C4-2B (cell line): ENCODE results near the gene RNF34.
"Not testable (repeated sequence)": the region's sequence is repeated elsewhere in the genome, so short reads cannot be mapped to it uniquely, and the experiment has no call there.

Experiments
- H3K27ac ChIP-seq: fragments of 450-650 bp; 2 replicates; pipeline ENCODE4 v1.5.1; 2017
- ZFX ChIP-seq: fragments of 450-650 bp; IDR thresholded peaks from 2 replicates; pipeline ENCODE4 v1.6.1; 2017
- TF ChIP-seq, protein P1 (sequence below): fragments of 450-650 bp; conservative IDR thresholded peaks from 2 replicates; pipeline ENCODE4 v1.5.1; 2017; ENCODE audit warnings: mild to moderate bottlenecking

The RNF34 gene

DNA sequence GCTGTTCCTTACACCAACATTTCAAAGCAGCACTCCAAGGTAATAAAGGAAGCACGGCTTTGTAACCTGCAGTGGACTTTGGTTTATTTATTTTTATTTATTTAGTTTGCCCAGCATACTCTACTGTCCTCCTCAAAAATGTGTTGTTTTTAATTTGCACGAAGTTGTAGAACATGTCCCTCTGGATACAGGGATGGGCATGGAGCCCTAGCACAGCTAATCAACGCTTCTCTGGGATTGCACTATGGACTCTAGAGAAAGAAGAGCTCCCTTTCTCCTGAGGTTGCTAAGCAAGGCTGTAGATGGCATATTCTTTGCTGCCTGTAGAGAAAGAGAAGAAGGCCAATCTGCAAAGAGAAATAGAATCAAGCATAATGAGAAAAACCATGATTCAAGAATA lies 41.8 kb upstream of the RNF34 start:
- TF ChIP-seq, protein P1, sequence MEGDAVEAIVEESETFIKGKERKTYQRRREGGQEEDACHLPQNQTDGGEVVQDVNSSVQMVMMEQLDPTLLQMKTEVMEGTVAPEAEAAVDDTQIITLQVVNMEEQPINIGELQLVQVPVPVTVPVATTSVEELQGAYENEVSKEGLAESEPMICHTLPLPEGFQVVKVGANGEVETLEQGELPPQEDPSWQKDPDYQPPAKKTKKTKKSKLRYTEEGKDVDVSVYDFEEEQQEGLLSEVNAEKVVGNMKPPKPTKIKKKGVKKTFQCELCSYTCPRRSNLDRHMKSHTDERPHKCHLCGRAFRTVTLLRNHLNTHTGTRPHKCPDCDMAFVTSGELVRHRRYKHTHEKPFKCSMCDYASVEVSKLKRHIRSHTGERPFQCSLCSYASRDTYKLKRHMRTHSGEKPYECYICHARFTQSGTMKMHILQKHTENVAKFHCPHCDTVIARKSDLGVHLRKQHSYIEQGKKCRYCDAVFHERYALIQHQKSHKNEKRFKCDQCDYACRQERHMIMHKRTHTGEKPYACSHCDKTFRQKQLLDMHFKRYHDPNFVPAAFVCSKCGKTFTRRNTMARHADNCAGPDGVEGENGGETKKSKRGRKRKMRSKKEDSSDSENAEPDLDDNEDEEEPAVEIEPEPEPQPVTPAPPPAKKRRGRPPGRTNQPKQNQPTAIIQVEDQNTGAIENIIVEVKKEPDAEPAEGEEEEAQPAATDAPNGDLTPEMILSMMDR = no peak
- no peak for TF ChIP-seq ZFX
- H3K27ac ChIP-seq = no peak overlapping the region

DNA sequence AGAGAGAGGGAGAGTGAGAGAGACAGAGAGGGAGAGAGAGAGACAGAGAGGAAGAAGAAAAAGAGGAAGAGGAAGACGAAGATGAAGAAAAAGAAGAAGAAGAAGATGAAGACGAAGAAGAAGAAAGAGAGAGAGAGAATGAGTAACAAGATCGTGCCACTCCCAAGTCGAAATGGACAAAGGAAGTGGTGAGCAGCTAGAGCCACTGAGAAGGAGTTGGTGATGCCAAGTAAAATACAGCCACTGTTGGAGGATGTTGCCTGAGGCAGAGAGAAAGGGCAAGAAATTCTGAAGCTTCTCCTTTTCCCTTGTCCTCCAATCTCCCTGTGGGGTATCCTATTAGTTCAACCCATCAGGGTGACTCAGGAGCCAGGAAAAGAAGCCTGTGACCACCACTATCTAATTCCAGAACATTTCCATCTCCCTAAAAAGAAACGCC lies 35.2 kb upstream of the RNF34 start:
- TF ChIP-seq ZFX = no peak
- TF ChIP-seq, protein P1 = no peak

DNA sequence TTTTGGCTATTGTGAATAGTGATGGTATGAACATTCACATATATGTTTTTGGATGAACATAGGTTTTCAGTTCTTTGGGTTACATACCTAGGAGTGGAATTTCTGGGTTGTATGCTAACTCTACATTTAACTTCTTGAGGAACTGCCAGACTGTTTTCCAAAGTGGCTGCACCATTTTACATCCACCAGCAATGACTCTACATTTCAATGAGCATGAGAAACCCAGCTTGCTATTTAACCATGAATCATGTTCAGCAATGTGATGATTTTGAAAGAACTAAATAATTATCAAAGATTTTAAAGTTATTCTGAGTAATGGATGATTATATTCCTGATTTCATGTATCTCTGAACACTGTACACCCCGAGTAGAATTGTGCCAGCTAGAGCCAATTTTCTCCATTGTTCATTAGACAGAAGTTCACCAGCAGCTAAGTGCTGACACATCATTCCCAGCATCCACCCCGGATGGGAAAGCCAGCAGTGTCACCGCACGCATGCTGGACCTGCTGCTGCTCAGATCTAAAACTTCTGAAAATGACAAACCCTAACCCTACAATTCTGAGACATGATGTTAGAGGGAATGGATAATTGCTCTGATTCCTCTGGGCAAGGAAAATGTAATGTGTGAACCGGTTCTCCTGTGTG lies 34.4 kb upstream of the RNF34 start:
- TF ChIP-seq, protein P1 = no peak
- TF ChIP-seq ZFX = no peak
- no peak overlapping the region for H3K27ac ChIP-seq

More for the DNA sequence above, 35.2 kb upstream of the RNF34 start:
- no peak overlapping the region for H3K27ac ChIP-seq

DNA sequence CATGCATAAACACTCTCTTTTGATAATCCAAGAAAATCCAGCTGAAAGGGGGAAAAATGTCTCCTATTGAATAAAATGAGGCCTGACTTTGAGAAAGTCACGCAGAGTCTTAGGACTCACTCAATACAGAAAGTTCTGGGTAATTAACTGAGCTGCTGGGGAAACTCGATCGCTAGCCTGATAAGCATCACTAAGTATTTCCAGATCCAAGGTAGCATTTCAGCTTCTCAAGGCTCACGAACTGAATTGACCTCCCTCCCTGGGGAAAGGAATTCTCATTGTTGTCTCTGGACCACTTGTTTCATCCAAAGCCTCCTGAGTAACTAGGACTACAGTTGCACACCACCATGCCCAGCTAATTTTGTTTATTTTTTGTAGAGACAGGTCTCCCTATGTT lies 33.9 kb upstream of the RNF34 start:
- no peak for TF ChIP-seq ZFX
- TF ChIP-seq, protein P1 = no peak
- no peak overlapping the region for H3K27ac ChIP-seq

DNA sequence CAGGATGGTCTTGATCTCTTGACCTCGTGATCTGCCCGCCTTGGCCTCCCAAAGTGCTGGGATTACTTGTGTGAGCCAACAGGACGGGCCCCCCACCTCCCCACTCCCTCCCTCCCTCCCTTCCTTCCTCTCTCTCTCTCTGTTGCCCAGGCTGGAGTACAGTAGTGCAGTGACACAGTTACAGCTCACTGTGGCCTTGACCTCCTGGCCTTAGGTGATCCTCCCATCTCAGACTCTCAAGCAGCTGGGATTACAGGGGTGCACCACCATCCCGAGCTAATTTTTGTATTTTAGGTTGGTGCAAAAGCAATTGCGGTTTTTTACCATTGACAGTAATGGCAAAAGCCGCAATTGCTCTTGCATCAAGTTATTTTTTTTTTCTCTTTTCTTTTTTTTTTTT lies 28.5 kb upstream of the RNF34 start:
- H3K27ac ChIP-seq = no peak overlapping the region
- no peak for TF ChIP-seq ZFX
- TF ChIP-seq, protein P1 = no peak

DNA sequence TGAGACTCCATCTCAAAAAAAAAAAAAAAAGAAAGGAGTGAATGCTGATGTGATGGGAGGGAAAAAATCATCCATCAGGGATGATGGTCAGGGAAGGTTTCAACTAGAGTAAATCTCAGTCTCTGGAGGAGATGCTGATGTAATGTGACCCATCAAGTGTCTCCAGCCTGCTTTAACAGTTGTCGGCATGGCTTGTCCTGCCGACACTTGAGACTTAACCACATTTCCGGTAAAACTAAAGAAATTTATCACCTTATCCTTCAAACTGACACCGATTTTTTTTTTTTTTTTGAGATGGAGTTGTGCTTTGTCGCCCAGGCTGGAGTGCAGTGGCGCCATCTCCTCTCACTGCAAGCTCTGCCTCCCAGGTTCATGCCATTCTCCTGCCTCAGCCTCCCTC lies 26.2 kb upstream of the RNF34 start:
- no peak for TF ChIP-seq ZFX
- TF ChIP-seq, protein P1 = no peak
- H3K27ac ChIP-seq = no peak overlapping the region

DNA sequence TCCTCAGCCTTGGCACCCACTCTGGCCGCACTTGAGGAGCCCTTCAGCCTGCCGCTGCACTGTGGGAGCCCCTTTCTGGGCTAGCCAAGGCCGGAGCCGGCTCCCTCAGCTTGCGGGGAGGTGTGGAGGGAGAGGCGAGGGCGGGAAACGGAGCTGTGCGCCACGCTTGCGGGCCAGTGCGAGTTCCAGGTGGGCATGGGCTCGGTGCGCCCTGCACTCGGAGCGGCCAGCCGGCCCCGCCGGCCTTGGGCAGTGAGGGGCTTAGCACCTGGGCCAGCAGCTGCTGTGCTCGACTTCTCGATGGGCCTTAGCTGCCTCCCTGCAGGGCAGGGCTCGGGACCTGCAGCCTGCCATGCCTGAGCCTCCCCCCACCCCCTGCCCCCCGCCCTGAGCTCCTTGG lies 25.6 kb upstream of the RNF34 start:
- H3K27ac ChIP-seq = not testable (repeated sequence)

DNA sequence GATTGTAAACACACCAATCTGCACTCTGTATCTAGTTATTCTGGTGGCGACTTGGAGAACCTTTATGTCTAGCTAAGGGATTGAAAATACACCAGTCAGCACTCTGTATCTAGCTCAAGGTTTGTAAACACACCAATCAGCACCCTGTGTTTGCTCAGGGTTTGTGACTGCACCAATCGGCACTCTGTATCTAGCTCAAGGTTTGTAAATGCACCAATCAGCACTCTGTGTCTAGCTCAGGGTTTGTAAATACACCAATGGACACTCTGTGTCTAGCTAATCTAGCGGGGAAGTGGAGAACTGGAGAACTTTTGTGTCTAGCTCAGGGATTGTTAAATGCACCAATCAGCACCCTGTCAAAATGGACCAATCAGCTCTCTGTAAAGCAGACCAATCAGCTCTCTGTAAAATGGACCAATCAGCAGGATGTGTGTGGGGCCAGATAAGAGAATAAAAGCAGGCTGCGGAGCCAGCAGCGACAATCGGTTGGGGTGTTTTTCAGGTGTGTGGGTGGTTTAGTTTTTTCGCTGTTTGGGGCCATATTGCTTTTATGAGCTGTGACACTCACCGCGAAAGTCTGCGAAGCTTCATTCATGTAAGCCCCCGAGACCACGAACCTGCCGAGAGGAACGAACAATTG lies 24.9 kb upstream of the RNF34 start:
- not testable (repeated sequence) for H3K27ac ChIP-seq
